Measurements from ENCODE around the gene SSBP3. TPM values are rescaled to one million over a fixed set of nuclear protein-coding genes. Genes with fewer than 3 reads are reported as not detected.

Gene SSBP3
- total and polyA plus RNA-seq, 2 of the 13 experiments (the other 11 are each of a cell fraction or from before 2014, with no cell fraction given), result 8.5 to 17.6 TPM

DNA sequence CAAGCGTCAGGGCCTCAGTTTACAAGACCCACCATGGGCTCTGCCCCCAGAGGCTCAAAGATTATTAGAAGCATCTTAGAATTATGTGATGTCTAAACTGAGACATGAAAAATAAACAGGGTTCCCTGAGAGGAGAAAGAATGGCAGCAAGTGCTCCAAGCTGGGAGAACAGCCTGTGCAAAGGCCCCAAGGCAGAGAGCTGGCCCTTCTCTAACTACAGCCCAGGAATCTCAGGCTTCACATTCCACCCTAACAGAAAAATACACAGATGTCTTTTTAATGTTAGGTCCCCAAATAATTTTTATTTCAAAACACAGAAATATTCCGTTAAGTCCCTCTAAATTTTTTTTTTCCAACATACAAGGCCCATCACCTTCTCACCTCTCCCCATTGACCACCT, 21.7 kb downstream of the SSBP3 start:
- intact Hi-C loops (cut with micrococcal nuclease; ENCODE audit: unreplicated experiment) (no loop called here), in situ Hi-C loops (cut with HindIII; ENCODE audit: extremely low pct_ligation_motif_present, low pct_unique_long_range_greater_than_20kb) (no loop called here)
- ChIA-PET CTCF (ENCODE audit: low intra/inter-chr PET ratio, low total read pairs) (no interaction called here), POLR2A (interaction anchor here (1.2 kb wide), 1 partner anchor 22 kb away, joined by 3 read pairs; the partner anchor contains the start of gene SSBP3)
- 96% methylated on average over 2 of the region's 2 CpGs for WGBS (ENCODE audit: low lambda C conversion rate)
- no TSS peak for BruUV-seq (replicated peaks)
- Histone ChIP-seq H3K4me3 (replicated peaks in 1 of 3; ENCODE audit: insufficient read depth in 1 of 3, low read depth in 2 of 3, low read length in 3 of 3) (no peak overlapping the region), H3K4me2 (ENCODE audit: low read depth, low read length) (no peak overlapping the region), H2AFZ (ENCODE audit: low read length) (no peak overlapping the region), H4K20me1 (ENCODE audit: insufficient read depth, low read length) (no peaks in the 10 kb centered on the region), H3K27me3 (ENCODE audit: control insufficient read depth in 1 of 2, insufficient read depth in 2 of 2, low read length in 2 of 2) (no peaks in the 10 kb centered on the region), H3K27ac (ENCODE audit: extremely low read length, insufficient read depth, low read length) (peak overlapping the region; percentile 37), H3K4me1 (ENCODE audit: insufficient read depth, low read length) (peaks cover 32% of the 10 kb centered on the region), H3K9me3 (ENCODE audit: low read length) (no peaks in the 10 kb centered on the region), H3K79me2 (ENCODE audit: insufficient read depth, low read length) (peaks cover 10% of the 10 kb centered on the region), H3K9ac (ENCODE audit: insufficient read depth, low read depth, low read length) (no peak overlapping the region), H3K36me3 (replicated peaks in 1 of 2; ENCODE audit: control insufficient read depth in 1 of 2, insufficient read depth in 2 of 2, low read length in 2 of 2) (peaks cover 3 to 6% of the 10 kb centered on the region in 2 experiments; a peak in 3 of 5 replicates)
- TF ChIP-seq, protein P1, sequence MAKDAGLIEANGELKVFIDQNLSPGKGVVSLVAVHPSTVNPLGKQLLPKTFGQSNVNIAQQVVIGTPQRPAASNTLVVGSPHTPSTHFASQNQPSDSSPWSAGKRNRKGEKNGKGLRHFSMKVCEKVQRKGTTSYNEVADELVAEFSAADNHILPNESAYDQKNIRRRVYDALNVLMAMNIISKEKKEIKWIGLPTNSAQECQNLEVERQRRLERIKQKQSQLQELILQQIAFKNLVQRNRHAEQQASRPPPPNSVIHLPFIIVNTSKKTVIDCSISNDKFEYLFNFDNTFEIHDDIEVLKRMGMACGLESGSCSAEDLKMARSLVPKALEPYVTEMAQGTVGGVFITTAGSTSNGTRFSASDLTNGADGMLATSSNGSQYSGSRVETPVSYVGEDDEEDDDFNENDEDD (CRISPR knock-in tag; IDR thresholded peaks at IDR 0.05; ENCODE audit: borderline replicate concordance), result no peak
- no peak for TF ChIP-seq NFYC (CRISPR knock-in tag; IDR thresholded peaks at IDR 0.05)
- TF ChIP-seq HMG20B (CRISPR knock-in tag; conservative IDR thresholded peaks at IDR 0.05), result no peak
- TF ChIP-seq THAP7 (CRISPR knock-in tag; IDR thresholded peaks at IDR 0.05), result no peak
- no peak for TF ChIP-seq LCORL (IDR thresholded peaks at IDR 0.05)
- no peak for TF ChIP-seq LCORL (CRISPR knock-in tag; IDR thresholded peaks at IDR 0.05)
- TF ChIP-seq NFE2L1 (CRISPR knock-in tag; IDR thresholded peaks at IDR 0.05; ENCODE audit: borderline replicate concordance), result no peak
- TF ChIP-seq ZNF232 (CRISPR knock-in tag; IDR thresholded peaks at IDR 0.05; ENCODE audit: borderline replicate concordance), result no peak
- TF ChIP-seq ZNF383 (CRISPR knock-in tag; IDR thresholded peaks at IDR 0.05; ENCODE audit: borderline replicate concordance), result no peak
- TF ChIP-seq ZIK1 (CRISPR knock-in tag; IDR thresholded peaks at IDR 0.05; ENCODE audit: borderline replicate concordance, low read depth), result no peak
- no peak for TF ChIP-seq SCMH1 (CRISPR knock-in tag; IDR thresholded peaks at IDR 0.05; ENCODE audit: borderline replicate concordance)
- no peak for TF ChIP-seq ATF6 (CRISPR knock-in tag; conservative IDR thresholded peaks at IDR 0.05)
- no peak for TF ChIP-seq ZNF530 (CRISPR knock-in tag; IDR thresholded peaks at IDR 0.05; ENCODE audit: low read depth)
- no peak for TF ChIP-seq SMAD3 (CRISPR knock-in tag; IDR thresholded peaks at IDR 0.05)
- ATAC-seq, result no peak
- no peak for DNase-seq (ENCODE audit: low spot score)
- no peak for FAIRE-seq
